ENCODE results near the gene KLLN.

The KLLN gene

GRCh38 chr10:87846023-87846422, 17.3 kb downstream of the KLLN start:
- TF ChIP-seq, protein P1, sequence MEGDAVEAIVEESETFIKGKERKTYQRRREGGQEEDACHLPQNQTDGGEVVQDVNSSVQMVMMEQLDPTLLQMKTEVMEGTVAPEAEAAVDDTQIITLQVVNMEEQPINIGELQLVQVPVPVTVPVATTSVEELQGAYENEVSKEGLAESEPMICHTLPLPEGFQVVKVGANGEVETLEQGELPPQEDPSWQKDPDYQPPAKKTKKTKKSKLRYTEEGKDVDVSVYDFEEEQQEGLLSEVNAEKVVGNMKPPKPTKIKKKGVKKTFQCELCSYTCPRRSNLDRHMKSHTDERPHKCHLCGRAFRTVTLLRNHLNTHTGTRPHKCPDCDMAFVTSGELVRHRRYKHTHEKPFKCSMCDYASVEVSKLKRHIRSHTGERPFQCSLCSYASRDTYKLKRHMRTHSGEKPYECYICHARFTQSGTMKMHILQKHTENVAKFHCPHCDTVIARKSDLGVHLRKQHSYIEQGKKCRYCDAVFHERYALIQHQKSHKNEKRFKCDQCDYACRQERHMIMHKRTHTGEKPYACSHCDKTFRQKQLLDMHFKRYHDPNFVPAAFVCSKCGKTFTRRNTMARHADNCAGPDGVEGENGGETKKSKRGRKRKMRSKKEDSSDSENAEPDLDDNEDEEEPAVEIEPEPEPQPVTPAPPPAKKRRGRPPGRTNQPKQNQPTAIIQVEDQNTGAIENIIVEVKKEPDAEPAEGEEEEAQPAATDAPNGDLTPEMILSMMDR (IDR thresholded peaks at IDR 0.05; ENCODE audit: control insufficient read depth, insufficient read depth, low read depth, low read length, missing control alignments), result no peak
- DNase-seq (ENCODE audit: low read depth), result no peak
- H3K4me3 ChIP-seq (ENCODE audit: control insufficient read depth, low read depth, low read length), result no peak overlapping the region

GRCh38 chr10:87845624-87845998, 17.7 kb downstream of the KLLN start:
- H3K4me3 ChIP-seq (ENCODE audit: control insufficient read depth, low read depth, low read length), result no peak overlapping the region
- TF ChIP-seq, protein P1 (IDR thresholded peaks at IDR 0.05; ENCODE audit: control insufficient read depth, insufficient read depth, low read depth, low read length, missing control alignments), result no peak
- DNase-seq (ENCODE audit: low read depth), result no peak

DNA sequence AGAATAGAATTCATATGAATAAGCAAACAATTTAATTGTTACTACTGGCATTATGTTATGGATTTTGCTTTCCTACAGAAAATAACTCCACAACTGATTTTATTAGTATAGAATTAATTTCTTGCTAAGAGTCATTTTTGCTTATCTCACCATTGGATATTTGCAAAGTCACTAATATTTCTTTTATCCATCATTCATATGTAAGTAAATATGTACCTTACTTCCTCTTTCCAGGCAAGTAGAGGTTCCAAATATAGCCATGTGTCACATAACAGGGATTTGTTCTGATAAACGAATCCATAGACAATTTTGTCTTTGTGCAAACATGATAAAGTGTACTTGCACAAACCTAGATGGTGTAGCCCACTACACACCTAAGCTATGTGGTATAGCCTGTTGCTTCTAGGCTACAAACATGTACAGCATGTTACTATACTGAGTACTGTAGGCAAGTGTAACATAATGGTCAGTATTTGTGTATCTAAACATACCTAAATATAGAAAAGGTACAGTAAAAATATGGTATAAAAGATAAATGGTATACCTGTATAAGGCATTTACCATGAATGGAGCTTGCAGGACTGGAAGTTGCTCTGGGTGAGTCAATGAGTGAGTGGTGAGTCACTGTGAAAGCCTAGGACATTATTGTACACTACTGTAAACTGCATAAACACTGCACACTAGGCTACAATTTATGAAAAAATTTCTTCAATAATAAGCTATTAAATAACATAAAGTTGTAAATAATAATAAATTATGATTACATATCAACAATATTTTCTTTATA, 18.3 kb downstream of the KLLN start:
- no peak overlapping the region for H3K4me3 ChIP-seq (ENCODE audit: control insufficient read depth, low read depth, low read length)
- TF ChIP-seq, protein P1 (IDR thresholded peaks at IDR 0.05; ENCODE audit: control insufficient read depth, insufficient read depth, low read depth, low read length, missing control alignments), result no peak
- no peak for DNase-seq (ENCODE audit: low read depth)

DNA sequence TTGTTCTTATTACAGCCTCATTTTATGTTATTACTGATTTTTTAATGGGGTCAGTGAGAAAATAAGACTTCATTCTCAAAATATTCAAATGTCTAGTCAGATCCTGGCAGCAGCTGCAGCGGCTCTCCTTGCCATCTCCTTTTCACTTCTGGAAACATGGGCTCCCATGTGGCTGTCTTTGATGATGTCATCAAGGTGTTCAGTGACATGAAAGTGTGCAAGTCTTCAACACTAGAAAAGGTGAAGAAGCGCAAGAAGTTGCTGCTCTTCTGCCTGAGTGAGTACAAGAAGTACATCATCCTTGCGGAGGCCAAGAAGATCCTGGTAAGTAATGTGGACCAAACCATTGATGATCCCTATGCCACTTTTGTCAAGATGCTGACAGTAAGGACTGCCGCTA, 19.6 kb downstream of the KLLN start:
- no peak overlapping the region for H3K4me3 ChIP-seq (ENCODE audit: control insufficient read depth, low read depth, low read length)
- TF ChIP-seq, protein P1 (IDR thresholded peaks at IDR 0.05; ENCODE audit: control insufficient read depth, insufficient read depth, low read depth, low read length, missing control alignments), result no peak
- no peak for DNase-seq (ENCODE audit: low read depth)

DNA sequence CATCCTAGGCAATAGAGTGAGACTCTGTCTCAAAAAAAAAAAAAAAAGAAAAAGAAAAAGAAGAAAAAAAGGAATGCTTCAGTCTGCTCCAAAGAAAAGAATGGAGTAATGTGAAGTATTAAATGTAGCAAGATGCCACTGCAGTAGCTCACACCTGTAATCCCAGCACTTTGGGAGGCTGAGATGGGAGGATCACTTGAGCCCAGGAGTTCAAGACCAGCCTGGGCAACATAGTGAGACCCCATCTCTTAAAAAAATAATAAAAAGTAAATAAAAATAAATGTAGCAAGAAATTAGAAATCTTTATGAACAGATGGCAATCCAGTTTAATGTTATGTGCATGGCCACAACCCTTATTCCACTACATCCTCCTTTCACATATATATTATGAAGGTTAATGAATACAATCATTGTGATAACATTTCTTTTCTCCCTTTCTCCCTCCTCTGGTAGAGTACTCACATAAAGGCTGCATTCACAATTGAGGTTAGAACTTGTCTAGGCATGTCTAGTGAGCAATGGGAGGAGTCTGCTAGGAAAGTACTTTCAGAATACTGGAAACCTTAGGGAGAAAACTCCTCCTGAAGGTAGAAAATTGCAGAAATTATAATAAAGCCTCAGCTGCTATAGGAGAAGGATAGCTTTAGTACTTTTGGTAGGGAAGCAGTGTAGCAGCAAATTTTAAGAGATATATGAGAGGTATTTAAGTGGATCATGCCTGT, 20.4 kb downstream of the KLLN start:
- DNase-seq (ENCODE audit: low read depth), result no peak

DNA sequence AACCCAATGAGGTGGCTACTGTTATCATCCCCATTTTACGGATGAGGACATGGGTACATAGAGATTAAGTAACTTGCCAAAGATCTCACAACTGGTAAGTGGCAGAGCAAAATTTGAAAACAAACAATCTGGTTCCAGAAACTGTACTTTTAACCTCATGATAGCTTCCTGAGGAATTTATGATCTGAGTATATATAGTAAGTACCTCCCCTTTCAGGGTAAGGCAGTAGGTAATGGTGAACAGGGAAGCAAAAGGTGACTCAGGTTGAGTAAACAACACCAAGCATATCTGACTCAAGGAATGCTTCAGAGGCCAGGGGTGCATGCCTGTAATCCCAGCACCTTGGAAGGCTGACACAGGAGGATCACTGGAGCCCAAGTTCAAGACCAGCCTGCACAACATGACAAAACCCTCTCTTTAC, 21.1 kb downstream of the KLLN start:
- DNase-seq (ENCODE audit: low read depth), result no peak
- H3K4me3 ChIP-seq (ENCODE audit: control insufficient read depth, low read depth, low read length), result no peak overlapping the region
- TF ChIP-seq, protein P1 (IDR thresholded peaks at IDR 0.05; ENCODE audit: control insufficient read depth, insufficient read depth, low read depth, low read length, missing control alignments), result no peak

More for the DNA sequence above, 20.4 kb downstream of the KLLN start:
- no peak overlapping the region for H3K4me3 ChIP-seq (ENCODE audit: control insufficient read depth, low read depth, low read length)
- TF ChIP-seq, protein P1 (IDR thresholded peaks at IDR 0.05; ENCODE audit: control insufficient read depth, insufficient read depth, low read depth, low read length, missing control alignments), result peak; percentile 5

Measured in AG09309 (cell line).